HK-2 (cell line): Measurements from ENCODE around the gene HTRA3.

Source experiments
- DNase-seq: peaks from one replicate; pipeline ENCODE4 v3.0.0-alpha.2; 2018; ENCODE audit not compliant: unreplicated experiment

HTRA3 gene

DNA sequence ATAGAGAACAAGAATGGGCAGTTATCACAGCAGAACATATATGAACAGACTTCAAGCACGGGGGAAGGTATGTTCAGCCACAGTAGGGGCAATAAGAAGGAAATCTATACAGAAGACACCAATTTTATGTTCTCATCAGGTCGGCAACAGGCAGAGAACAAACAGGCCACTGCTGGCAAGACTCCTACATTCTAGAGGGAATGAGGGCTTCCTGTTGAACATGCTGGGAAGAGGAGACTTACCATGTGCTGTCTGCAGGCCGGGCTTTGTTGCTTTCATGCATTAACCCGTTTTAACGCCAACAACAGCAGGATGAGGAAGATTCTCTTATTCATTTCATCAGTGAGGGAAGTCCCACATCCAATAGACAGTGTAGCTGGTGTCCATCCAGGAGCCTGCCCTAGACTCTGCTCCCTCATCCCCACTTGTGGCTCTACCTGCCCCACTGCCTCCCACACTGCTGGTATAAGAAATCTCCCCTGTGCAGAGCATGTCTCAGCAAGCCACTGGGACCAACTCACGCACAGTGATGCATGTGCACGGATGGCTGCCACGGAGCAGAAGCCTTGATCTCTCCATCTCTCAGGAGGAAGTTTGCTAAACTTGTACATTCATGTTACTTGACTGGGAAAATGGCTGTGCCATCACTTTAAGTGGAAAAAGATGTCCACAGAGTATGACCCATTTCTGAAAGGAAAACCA is 86.5 kb downstream of the HTRA3 start:
- DNase-seq = no peak
